GM21737 (cell line): ENCODE measurements around the gene NUCKS1.
"Not testable (repeated sequence)": the region's sequence is repeated elsewhere in the genome, so short reads cannot be mapped to it uniquely, and the experiment has no call there.

Experiments
- ATAC-seq: cut with Tn5 transposase; IDR thresholded peaks from one replicate; pipeline ENCODE4 v1.9.1; 2021; ENCODE audit warnings: mild to moderate bottlenecking, moderate library complexity; ENCODE audit not compliant: unreplicated experiment

Gene NUCKS1

GRCh38 chr1:205735218-205735617 lies 14.8 kb downstream of the NUCKS1 start:
- no peak for ATAC-seq

GRCh38 chr1:205733438-205734175 lies 16.4 kb downstream of the NUCKS1 start:
- no peak for ATAC-seq

- no peak for ATAC-seq
Observed at GRCh38 chr1:205729945-205730610, 19.9 kb downstream of the NUCKS1 start.

GRCh38 chr1:205726619-205727125 lies 23.3 kb downstream of the NUCKS1 start:
- no peak for ATAC-seq

- no peak for ATAC-seq
Observed at GRCh38 chr1:205725514-205725913, 24.5 kb downstream of the NUCKS1 start.

- ATAC-seq = not testable (repeated sequence)
Observed at GRCh38 chr1:205720740-205721139, 29.2 kb downstream of the NUCKS1 start.

GRCh38 chr1:205719762-205720161 lies 30.2 kb downstream of the NUCKS1 start:
- ATAC-seq = no peak

- no peak for ATAC-seq
Observed at GRCh38 chr1:205719015-205719414, 31.0 kb downstream of the NUCKS1 start.

- no peak for ATAC-seq
Observed at GRCh38 chr1:205716371-205717132, 33.4 kb downstream of the NUCKS1 start.

- ATAC-seq = no peak
Observed at GRCh38 chr1:205715628-205716027, 34.4 kb downstream of the NUCKS1 start.

GRCh38 chr1:205714906-205715246 lies 35.1 kb downstream of the NUCKS1 start:
- no peak for ATAC-seq

- no peak for ATAC-seq
Observed at GRCh38 chr1:205714190-205714905, 35.6 kb downstream of the NUCKS1 start.

GRCh38 chr1:205711105-205712048 lies 38.6 kb downstream of the NUCKS1 start:
- ATAC-seq = peak; percentile 64

GRCh38 chr1:205710201-205711062 lies 39.5 kb downstream of the NUCKS1 start:
- no peak for ATAC-seq

- ATAC-seq = no peak
Observed at GRCh38 chr1:205709640-205710039, 40.3 kb downstream of the NUCKS1 start.

GRCh38 chr1:205709059-205709398 lies 41.0 kb downstream of the NUCKS1 start:
- ATAC-seq = no peak

GRCh38 chr1:205706601-205707502 lies 43.1 kb downstream of the NUCKS1 start:
- ATAC-seq = no peak

GRCh38 chr1:205704903-205705302 lies 45.1 kb downstream of the NUCKS1 start:
- no peak for ATAC-seq
